ENCODE measurements around the gene CRTAP.
"Not testable (repeated sequence)": the region's sequence is repeated elsewhere in the genome, so short reads cannot be mapped to it uniquely, and the experiment has no call there.

Gene CRTAP

DNA sequence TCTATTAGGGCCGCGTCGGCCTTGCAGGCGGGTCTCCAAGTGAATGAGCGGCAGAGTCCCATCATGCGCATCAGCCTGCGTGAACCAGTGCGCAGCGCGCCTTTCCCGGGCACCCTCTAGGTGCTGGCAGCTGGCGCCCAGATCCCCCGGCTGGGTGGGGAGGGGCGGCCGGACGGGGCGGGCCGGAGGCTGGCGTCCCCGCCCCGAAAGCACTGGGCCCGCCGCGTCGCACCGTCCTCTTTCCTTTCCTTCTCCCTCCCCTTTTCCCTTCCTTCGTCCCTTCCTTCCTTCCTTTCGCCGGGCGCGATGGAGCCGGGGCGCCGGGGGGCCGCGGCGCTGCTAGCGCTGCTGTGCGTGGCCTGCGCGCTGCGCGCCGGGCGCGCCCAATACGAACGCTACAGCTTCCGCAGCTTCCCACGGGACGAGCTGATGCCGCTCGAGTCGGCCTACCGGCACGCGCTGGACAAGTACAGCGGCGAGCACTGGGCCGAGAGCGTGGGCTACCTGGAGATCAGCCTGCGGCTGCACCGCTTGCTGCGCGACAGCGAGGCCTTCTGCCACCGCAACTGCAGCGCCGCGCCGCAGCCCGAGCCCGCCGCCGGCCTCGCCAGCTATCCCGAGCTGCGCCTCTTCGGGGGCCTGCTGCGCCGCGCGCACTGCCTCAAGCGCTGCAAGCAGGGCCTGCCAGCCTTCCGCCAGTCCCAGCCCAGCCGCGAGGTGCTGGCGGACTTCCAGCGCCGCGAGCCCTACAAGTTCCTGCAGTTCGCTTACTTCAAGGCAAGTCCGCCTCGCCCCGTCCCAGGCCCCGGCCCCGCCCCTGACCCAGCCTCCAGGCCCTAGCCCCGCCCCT lies at the start of gene CRTAP:
Gene CRTAP (plus strand): TSS at position 243 of the 850 bp plus-strand sequence. CDS start 64 bp downstream, at position 307.
- peak; percentile 97 for DNase-seq (ENCODE audit: extremely low read depth, insufficient read length)
- TF ChIP-seq, protein P1, sequence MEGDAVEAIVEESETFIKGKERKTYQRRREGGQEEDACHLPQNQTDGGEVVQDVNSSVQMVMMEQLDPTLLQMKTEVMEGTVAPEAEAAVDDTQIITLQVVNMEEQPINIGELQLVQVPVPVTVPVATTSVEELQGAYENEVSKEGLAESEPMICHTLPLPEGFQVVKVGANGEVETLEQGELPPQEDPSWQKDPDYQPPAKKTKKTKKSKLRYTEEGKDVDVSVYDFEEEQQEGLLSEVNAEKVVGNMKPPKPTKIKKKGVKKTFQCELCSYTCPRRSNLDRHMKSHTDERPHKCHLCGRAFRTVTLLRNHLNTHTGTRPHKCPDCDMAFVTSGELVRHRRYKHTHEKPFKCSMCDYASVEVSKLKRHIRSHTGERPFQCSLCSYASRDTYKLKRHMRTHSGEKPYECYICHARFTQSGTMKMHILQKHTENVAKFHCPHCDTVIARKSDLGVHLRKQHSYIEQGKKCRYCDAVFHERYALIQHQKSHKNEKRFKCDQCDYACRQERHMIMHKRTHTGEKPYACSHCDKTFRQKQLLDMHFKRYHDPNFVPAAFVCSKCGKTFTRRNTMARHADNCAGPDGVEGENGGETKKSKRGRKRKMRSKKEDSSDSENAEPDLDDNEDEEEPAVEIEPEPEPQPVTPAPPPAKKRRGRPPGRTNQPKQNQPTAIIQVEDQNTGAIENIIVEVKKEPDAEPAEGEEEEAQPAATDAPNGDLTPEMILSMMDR (IDR thresholded peaks at IDR 0.05; ENCODE audit: insufficient read depth, low read length, poor library complexity, severe bottlenecking) = no peak
- Histone ChIP-seq H3K36me3 (ENCODE audit: control insufficient read depth, insufficient read depth, low read length) (no peaks in the 10 kb centered on the region), H3K4me3 (replicated peaks; ENCODE audit: low read depth, low read length) (peak within 1 kb of the TSS; percentile 81), H3K27me3 (replicated peaks; ENCODE audit: control insufficient read depth, insufficient read depth, low read length) (no peaks in the 10 kb centered on the region)

DNA sequence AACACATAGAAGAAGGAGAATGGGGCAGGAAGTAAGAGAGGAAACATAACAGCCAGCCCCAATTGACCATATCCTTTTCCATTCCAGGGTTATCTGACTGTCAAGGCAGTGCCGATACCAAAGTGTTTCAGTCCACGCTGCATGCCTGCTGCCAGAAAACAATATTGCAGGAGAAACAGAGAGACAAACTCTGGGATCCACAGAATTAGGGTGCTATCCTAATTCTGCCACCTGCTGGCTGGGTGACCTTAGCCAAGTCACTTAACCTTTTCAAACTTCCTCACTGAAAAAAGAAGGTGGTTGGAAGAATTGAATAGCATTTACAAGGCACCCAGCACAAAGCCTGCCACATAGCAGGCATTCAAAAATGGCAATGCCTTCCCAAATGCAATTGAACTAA lies 48.9 kb upstream of the CRTAP start:
- H3K36me3 ChIP-seq (ENCODE audit: control insufficient read depth, insufficient read depth, low read length) = peaks cover 1% of the 10 kb centered on the region
- DNase-seq (ENCODE audit: extremely low read depth, insufficient read length) = no peak
- TF ChIP-seq, protein P1 (IDR thresholded peaks at IDR 0.05; ENCODE audit: insufficient read depth, low read length, poor library complexity, severe bottlenecking) = peak; percentile 59
- H3K27me3 ChIP-seq (replicated peaks; ENCODE audit: control insufficient read depth, insufficient read depth, low read length) = no peaks in the 10 kb centered on the region
- no peak overlapping the region for H3K4me3 ChIP-seq (replicated peaks; ENCODE audit: low read depth, low read length)

DNA sequence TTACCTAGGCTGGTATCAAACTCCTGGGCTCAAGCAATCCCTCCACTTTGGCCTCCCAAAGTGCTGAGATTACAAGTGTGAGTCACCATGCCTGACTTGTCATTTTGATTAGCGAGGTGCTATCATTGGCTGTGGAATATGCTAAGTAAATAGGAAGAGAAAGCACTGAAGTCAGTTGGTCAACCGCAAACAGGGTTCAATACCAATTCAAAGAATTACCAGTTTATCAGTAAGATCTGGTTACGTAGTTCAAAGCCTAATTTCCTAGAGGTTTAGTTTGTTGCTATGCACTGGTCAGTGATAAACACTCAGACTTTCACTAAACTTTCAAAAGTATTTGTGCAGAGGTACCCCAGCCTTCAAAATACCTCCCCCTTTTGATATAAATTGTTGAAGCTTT lies 46.3 kb upstream of the CRTAP start:
- Histone ChIP-seq H3K27me3 (replicated peaks; ENCODE audit: control insufficient read depth, insufficient read depth, low read length) (no peaks in the 10 kb centered on the region), H3K4me3 (replicated peaks; ENCODE audit: low read depth, low read length) (no peak overlapping the region), H3K36me3 (ENCODE audit: control insufficient read depth, insufficient read depth, low read length) (peaks cover 1% of the 10 kb centered on the region)
- TF ChIP-seq, protein P1 (IDR thresholded peaks at IDR 0.05; ENCODE audit: insufficient read depth, low read length, poor library complexity, severe bottlenecking) = no peak
- DNase-seq (ENCODE audit: extremely low read depth, insufficient read length) = no peak

DNA sequence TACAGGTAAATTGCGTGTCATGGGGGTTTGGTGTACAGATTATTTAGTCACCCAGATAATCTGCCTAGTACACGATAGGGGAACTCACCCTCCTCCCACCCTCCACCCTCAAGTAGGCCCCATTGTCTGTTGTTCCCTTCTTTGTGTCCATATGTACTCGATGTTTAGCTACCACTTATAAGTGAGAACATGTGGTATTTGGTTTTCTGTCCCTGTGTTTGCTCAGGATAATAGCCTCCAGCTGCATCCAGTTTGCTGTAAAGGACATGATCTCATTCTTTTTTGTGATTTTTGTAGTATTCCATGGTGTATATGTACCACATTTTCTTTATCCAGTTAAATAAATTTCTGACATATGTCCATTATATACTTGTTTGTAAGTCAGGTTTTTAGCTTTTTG lies 44.0 kb upstream of the CRTAP start:
- H3K4me3 ChIP-seq (replicated peaks; ENCODE audit: low read depth, low read length); DNase-seq (ENCODE audit: extremely low read depth, insufficient read length); H3K27me3 ChIP-seq (replicated peaks; ENCODE audit: control insufficient read depth, insufficient read depth, low read length); H3K36me3 ChIP-seq (ENCODE audit: control insufficient read depth, insufficient read depth, low read length): not testable (repeated sequence)

DNA sequence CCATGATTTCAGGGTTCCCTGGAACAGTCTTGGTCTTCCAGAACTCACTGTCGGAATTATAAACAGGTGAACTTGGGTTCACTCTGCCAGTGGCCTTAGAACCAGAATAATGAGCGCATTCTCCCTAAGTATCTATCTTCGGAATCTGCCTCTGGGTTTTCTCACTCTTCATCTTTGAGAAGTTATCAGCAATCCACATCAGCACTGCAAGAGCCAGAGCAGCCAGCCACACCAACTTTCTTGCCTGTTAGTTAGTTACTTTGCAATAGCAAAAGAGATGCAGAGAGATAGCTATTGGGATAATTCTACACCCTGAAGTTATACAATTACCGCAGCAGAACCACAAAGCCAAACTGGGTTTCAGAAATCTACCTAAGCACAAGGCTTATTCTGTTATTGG lies 42.6 kb upstream of the CRTAP start:
- Histone ChIP-seq H3K36me3 (ENCODE audit: control insufficient read depth, insufficient read depth, low read length) (peaks cover 3% of the 10 kb centered on the region), H3K4me3 (replicated peaks; ENCODE audit: low read depth, low read length) (no peak overlapping the region), H3K27me3 (replicated peaks; ENCODE audit: control insufficient read depth, insufficient read depth, low read length) (no peaks in the 10 kb centered on the region)
- no peak for DNase-seq (ENCODE audit: extremely low read depth, insufficient read length)
- TF ChIP-seq, protein P1 (IDR thresholded peaks at IDR 0.05; ENCODE audit: insufficient read depth, low read length, poor library complexity, severe bottlenecking) = no peak

DNA sequence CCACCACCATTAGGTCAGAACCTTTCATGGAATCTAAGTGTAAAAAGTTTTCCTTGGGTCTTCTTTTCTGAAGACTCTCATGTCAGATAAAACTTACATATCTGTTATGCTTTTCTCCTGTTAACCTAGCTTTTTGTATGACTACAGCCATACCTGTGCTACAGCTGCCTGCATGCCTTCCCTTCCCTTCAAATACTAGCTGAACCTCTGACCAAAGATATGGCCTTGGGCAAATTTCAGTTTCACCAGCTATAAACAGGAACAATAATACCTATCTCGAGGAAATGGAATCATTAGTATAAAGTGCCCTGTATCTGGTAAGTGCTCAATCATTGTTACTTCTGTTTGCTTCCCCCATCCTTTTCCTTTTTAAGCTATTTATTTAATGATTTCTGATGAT lies 41.9 kb upstream of the CRTAP start:
- Histone ChIP-seq H3K36me3 (ENCODE audit: control insufficient read depth, insufficient read depth, low read length) (peaks cover 3% of the 10 kb centered on the region), H3K4me3 (replicated peaks; ENCODE audit: low read depth, low read length) (no peak overlapping the region), H3K27me3 (replicated peaks; ENCODE audit: control insufficient read depth, insufficient read depth, low read length) (no peaks in the 10 kb centered on the region)
- TF ChIP-seq, protein P1 (IDR thresholded peaks at IDR 0.05; ENCODE audit: insufficient read depth, low read length, poor library complexity, severe bottlenecking) = no peak
- DNase-seq (ENCODE audit: extremely low read depth, insufficient read length) = no peak

All from GM06990 (cell line).